ENCODE data around the gene MAN1C1. TPM values are rescaled to one million over a fixed set of nuclear protein-coding genes. Genes with fewer than 3 reads are reported as not detected.

Gene MAN1C1
- total RNA-seq, 1 experiment from 2014 or later = 1.2 TPM

- H4K20me1 ChIP-seq (ENCODE audit: insufficient read depth) = no peaks in the 10 kb centered on the region
- no peak overlapping the region for H3K4me3 ChIP-seq (replicated peaks in 1 of 2; ENCODE audit: low read depth in 1 of 2, low read length in 2 of 2)
- H3K9me3 ChIP-seq (ENCODE audit: control insufficient read depth in 1 of 2, insufficient read depth in 1 of 2, low read depth in 1 of 2, low read length in 2 of 2) = no peaks in the 10 kb centered on the region
- ChIA-PET CTCF (no interaction called here), RAD21 (ENCODE audit: low non-redundant PET in 1 of 2, low total read pairs in 2 of 2, uncharacterized antibody in 2 of 2, unreplicated experiment in 2 of 2) (no interaction called here), POLR2A (no interaction called here)
- H2AFZ ChIP-seq (ENCODE audit: low read depth, low read length, poor library complexity, severe bottlenecking) = no peak overlapping the region
- TF ChIP-seq ZFX (IDR thresholded peaks at IDR 0.05) (no peak), EZH2phosphoT487 (IDR thresholded peaks at IDR 0.05; ENCODE audit: borderline replicate concordance) (no peak), CBX3 (IDR thresholded peaks at IDR 0.05; ENCODE audit: low read depth) (no peak), TCF7L2 (IDR thresholded peaks at IDR 0.05; ENCODE audit: borderline replicate concordance, extremely low read depth, insufficient read depth, insufficient read length) (no peak), ATF3 (IDR thresholded peaks at IDR 0.05) (no peak), FOSL1 (IDR thresholded peaks at IDR 0.05; ENCODE audit: low read depth) (no peak), POLR2AphosphoS5 (IDR thresholded peaks at IDR 0.05; ENCODE audit: low read depth, low read length) (no peak), SRF (IDR thresholded peaks at IDR 0.05; ENCODE audit: low read depth) (no peak), POLR2A (IDR thresholded peaks at IDR 0.05; ENCODE audit: borderline replicate concordance, extremely low read depth, insufficient read depth, insufficient read length) (no peak), MAX (IDR thresholded peaks at IDR 0.05) (no peak)
- TF ChIP-seq, protein P1, sequence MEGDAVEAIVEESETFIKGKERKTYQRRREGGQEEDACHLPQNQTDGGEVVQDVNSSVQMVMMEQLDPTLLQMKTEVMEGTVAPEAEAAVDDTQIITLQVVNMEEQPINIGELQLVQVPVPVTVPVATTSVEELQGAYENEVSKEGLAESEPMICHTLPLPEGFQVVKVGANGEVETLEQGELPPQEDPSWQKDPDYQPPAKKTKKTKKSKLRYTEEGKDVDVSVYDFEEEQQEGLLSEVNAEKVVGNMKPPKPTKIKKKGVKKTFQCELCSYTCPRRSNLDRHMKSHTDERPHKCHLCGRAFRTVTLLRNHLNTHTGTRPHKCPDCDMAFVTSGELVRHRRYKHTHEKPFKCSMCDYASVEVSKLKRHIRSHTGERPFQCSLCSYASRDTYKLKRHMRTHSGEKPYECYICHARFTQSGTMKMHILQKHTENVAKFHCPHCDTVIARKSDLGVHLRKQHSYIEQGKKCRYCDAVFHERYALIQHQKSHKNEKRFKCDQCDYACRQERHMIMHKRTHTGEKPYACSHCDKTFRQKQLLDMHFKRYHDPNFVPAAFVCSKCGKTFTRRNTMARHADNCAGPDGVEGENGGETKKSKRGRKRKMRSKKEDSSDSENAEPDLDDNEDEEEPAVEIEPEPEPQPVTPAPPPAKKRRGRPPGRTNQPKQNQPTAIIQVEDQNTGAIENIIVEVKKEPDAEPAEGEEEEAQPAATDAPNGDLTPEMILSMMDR (IDR thresholded peaks at IDR 0.05 in 2 of 3, conservative IDR thresholded peaks at IDR 0.05 in 1 of 3; ENCODE audit: borderline replicate concordance in 1 of 3, insufficient read depth in 1 of 3, low read depth in 2 of 3, low read length in 2 of 3) = no peak
- H3K4me1 ChIP-seq (ENCODE audit: control insufficient read depth in 1 of 2, insufficient read depth in 2 of 2, low read length in 2 of 2) = no peaks in the 10 kb centered on the region
- intact Hi-C loops (cut with micrococcal nuclease) = no loop called here
- no peaks in the 10 kb centered on the region for H3K9me2 ChIP-seq (ENCODE audit: insufficient read depth)
- no peak for ATAC-seq
- H3K36me3 ChIP-seq (ENCODE audit: control insufficient read depth in 1 of 2, insufficient read depth in 2 of 2, low read length in 2 of 2) = no peaks in the 10 kb centered on the region
- no peak overlapping the region for H3K27ac ChIP-seq (ENCODE audit: low read depth, low read length)
- H3K9ac ChIP-seq (ENCODE audit: low read length) = no peak overlapping the region
- no TSS peak for BruUV-seq (replicated peaks)
- DNase-seq (ENCODE audit: low read depth, low spot score) = no peak
- 0 out of 2 replicates have a peak, but pooled peaks cover 4% of the 10 kb centered on the region for H3K27me3 ChIP-seq (ENCODE audit: insufficient read depth, low read length)
- no peak overlapping the region for H3K4me2 ChIP-seq (ENCODE audit: low read length)
- no peaks in the 10 kb centered on the region for H3K79me2 ChIP-seq (ENCODE audit: insufficient read depth, low read length)
These were observed 132.1 kb downstream of the MAN1C1 start for GRCh38 chr1:25748531-25749205.

Data from HCT116 (cell line).